Spleen (tissue), 11 donors: ENCODE results near the gene THSD4. TPM values are rescaled to one million over a fixed set of nuclear protein-coding genes. Genes with fewer than 3 reads are reported as not detected.

Experiments
- DNase-seq: peaks from one replicate; pipeline ENCODE4 v3.0.0-alpha.2; 2020
- H3K27ac ChIP-seq, 8 donors: fragments of 200-600 bp; sonication (generic) in 7 of 8; 1 replicate in 4 of 8; 2 replicates in 4 of 8; pipeline versions ENCODE4 v1.5.0 to v1.8.0; 2016 to 2021; ENCODE audit warnings: inconsistent platforms in 4 of 8, mild to moderate bottlenecking in 4 of 8, moderate library complexity in 1 of 8
- H3K27me3 ChIP-seq, 7 donors: fragments of 200-600 bp; sonication (generic) in 6 of 7; replicated peaks in 1 of 7; 1 replicate in 4 of 7; 2 replicates in 3 of 7; pipeline versions ENCODE4 v1.5.0 to v1.8.0; 2016 to 2021; ENCODE audit warnings: inconsistent platforms in 3 of 7, mild to moderate bottlenecking in 1 of 7
- H3K36me3 ChIP-seq, 6 donors: fragments of 200-600 bp; sonication (generic) in 5 of 6; 1 replicate in 4 of 6; 2 replicates in 2 of 6; pipeline versions ENCODE4 v1.5.0 to v1.8.0; 2016 to 2021; ENCODE audit warnings: inconsistent platforms in 2 of 6
- H3K4me1 ChIP-seq, 6 donors: fragments of 200-600 bp; sonication (generic) in 5 of 6; 1 replicate in 3 of 6; 2 replicates in 3 of 6; pipeline versions ENCODE4 v1.5.0 to v1.8.0; 2016 to 2021; ENCODE audit warnings: inconsistent platforms in 3 of 6
- H3K4me3 ChIP-seq, 8 donors: fragments of 200-600 bp; sonication (generic) in 7 of 8; 1 replicate in 4 of 8; 2 replicates in 4 of 8; pipeline versions ENCODE4 v1.5.0 to v1.8.0; 2016 to 2021; ENCODE audit warnings: inconsistent platforms in 4 of 8, mild to moderate bottlenecking in 4 of 8, moderate library complexity in 2 of 8
- H3K9me3 ChIP-seq, 8 donors: fragments of 200-600 bp; sonication (generic) in 7 of 8; 1 replicate in 4 of 8; 2 replicates in 4 of 8; pipeline versions ENCODE4 v1.5.0 to v1.8.0; 2016 to 2021; ENCODE audit warnings: inconsistent platforms in 4 of 8
- CTCF ChIP-seq, 11 experiments: fragments of 200-600 bp in 7 of 11; fragments of 450-650 bp in 4 of 11; sonication (generic) in 4 of 11; IDR thresholded peaks in 8 of 11; conservative IDR thresholded peaks in 3 of 11; 1 replicate in 7 of 11; 2 replicates in 4 of 11; pipeline versions ENCODE4 v1.4.0 to v1.8.0; 2016 to 2021; ENCODE audit warnings: antibody characterized with exemption in 11 of 11, inconsistent platforms in 4 of 11, mild to moderate bottlenecking in 1 of 11
- POLR2A ChIP-seq, 3 donors: fragments of 450-650 bp; IDR thresholded peaks; one replicate each; pipeline ENCODE4 v1.5.1; 2017; ENCODE audit warnings: antibody characterized with exemption in 3 of 3, mild to moderate bottlenecking in 1 of 3
- POLR2AphosphoS5 ChIP-seq, 3 donors: sonication (generic); formaldehyde crosslinking; IDR thresholded peaks; one replicate each; pipeline ENCODE4 v1.5.1; 2017; ENCODE audit warnings: antibody characterized with exemption in 3 of 3
- WGBS, 5 donors: extraction: QIAGEN DNeasy Blood & Tissue Kit in 3 of 5; methylation state at CpG; one replicate each; pipeline versions ENCODE4 v1.1.5 to v1.1.7; 2013 to 2018; 5-methylcytosine and 5-hydroxymethylcytosine counted together
- intact Hi-C: fragments of 100-400 bp; cut with DNase I; formaldehyde crosslinking; loops from one replicate; pipeline ENCODE4 v1.15.0; 2023; ENCODE audit warnings: low total_unique reads
- polyA plus RNA-seq, 3 donors: library from polyadenylated mRNA; stranded (reverse); fragments of 200-250 nt; gene quantifications; one replicate each; pipeline ENCODE4 v1.2.1, GENCODE V29; 2013
- total RNA-seq, 7 donors: library from RNA; depleted of rRNA in 3 of 7; stranded (reverse); fragments of >200 nt in 3 of 7; fragmentation: NEBNext Ultra II Directional in 4 of 7; extraction: Animal tissue kit (Norgen Biotek cat#: 25700) in 4 of 7; gene quantifications; one replicate each; pipeline versions ENCODE4 v1.1.0 to v1.2.1, GENCODE V29; 2016 to 2021
- donor health status: healthy with polysubstance abuse.
- donor health status: DM: no; HTN: no; CAD: no; lungs with moderate emphysema.
- donor health status: DM: no; HTN: no; CAD: no.
- donor health status: Bipolar disorder and iron deficiency.
- donor health status: healthy.
- donor health status: DM: no; HTN: no; CAD: no.
- donor health status: DM: yes; HTN: yes; CAD: no.

The THSD4 gene
- total and polyA plus RNA-seq, 10 donors: 0.29 to 11.3 (median 3.4) TPM

- intact Hi-C loops: no loop called here
- no peak for TF ChIP-seq POLR2A (IDR thresholded peaks at IDR 0.05)
- no peak for TF ChIP-seq POLR2AphosphoS5 (IDR thresholded peaks at IDR 0.05)
- TF ChIP-seq CTCF (IDR thresholded peaks at IDR 0.05 in 8 of 11, conservative IDR thresholded peaks at IDR 0.05 in 3 of 11): no peak
- 84 to 98% (median 90%) methylated on average over 3 of the region's 3 CpGs for WGBS, 5 donors
- Histone ChIP-seq H3K4me1 (no peaks in the 10 kb centered on the region), H3K9me3 (no peaks in the 10 kb centered on the region), H3K4me3 (no peak overlapping the region), H3K27ac (no peak overlapping the region), H3K27me3 (peaks cover 0 to 11% (median 0%) of the 10 kb centered on the region in 7 donors), H3K36me3 (no peaks in the 10 kb centered on the region)
- no peak for DNase-seq
These were observed 105.6 kb downstream of the THSD4 start for GRCh38 chr15:71220828-71221227.

GRCh38 chr15:71221417-71221816, 106.1 kb downstream of the THSD4 start:
- no peaks in the 10 kb centered on the region for H3K36me3 ChIP-seq
- TF ChIP-seq POLR2AphosphoS5 (IDR thresholded peaks at IDR 0.05) (no peak), POLR2A (IDR thresholded peaks at IDR 0.05) (no peak), CTCF (IDR thresholded peaks at IDR 0.05 in 8 of 11, conservative IDR thresholded peaks at IDR 0.05 in 3 of 11) (no peak)
- WGBS, 5 donors: 73 to 92% (median 87%) methylated on average over 2 of the region's 2 CpGs
- H3K27ac ChIP-seq: no peak overlapping the region
- no peak overlapping the region for H3K4me3 ChIP-seq
- no peaks in the 10 kb centered on the region for H3K9me3 ChIP-seq
- H3K4me1 ChIP-seq: no peaks in the 10 kb centered on the region
- H3K27me3 ChIP-seq: peaks cover 0 to 8% (median 0%) of the 10 kb centered on the region in 7 donors
- no peak for DNase-seq
- intact Hi-C loops: no loop called here

GRCh38 chr15:71223516-71223915, 108.2 kb downstream of the THSD4 start:
- Histone ChIP-seq H3K36me3 (no peaks in the 10 kb centered on the region), H3K9me3 (no peaks in the 10 kb centered on the region), H3K27ac (no peak overlapping the region), H3K27me3 (no peaks in the 10 kb centered on the region), H3K4me1 (no peaks in the 10 kb centered on the region), H3K4me3 (no peak overlapping the region)
- intact Hi-C loops: no loop called here
- no peak for DNase-seq
- TF ChIP-seq POLR2A (IDR thresholded peaks at IDR 0.05): no peak
- TF ChIP-seq POLR2AphosphoS5 (IDR thresholded peaks at IDR 0.05): no peak
- no peak for TF ChIP-seq CTCF (IDR thresholded peaks at IDR 0.05 in 8 of 11, conservative IDR thresholded peaks at IDR 0.05 in 3 of 11)
- 78 to 89% (median 81%) methylated on average over 2 of the region's 2 CpGs for WGBS, 5 donors

GRCh38 chr15:71224024-71224423, 108.8 kb downstream of the THSD4 start:
- no peaks in the 10 kb centered on the region for H3K9me3 ChIP-seq
- DNase-seq: no peak
- H3K4me3 ChIP-seq: no peak overlapping the region
- H3K36me3 ChIP-seq: no peaks in the 10 kb centered on the region
- H3K4me1 ChIP-seq: no peaks in the 10 kb centered on the region
- no peak overlapping the region for H3K27ac ChIP-seq
- H3K27me3 ChIP-seq: no peaks in the 10 kb centered on the region
- 72 to 83% (median 77%) methylated on average over 4 of the region's 4 CpGs for WGBS, 5 donors
- intact Hi-C loops: no loop called here
- TF ChIP-seq POLR2A (IDR thresholded peaks at IDR 0.05) (no peak), CTCF (IDR thresholded peaks at IDR 0.05 in 8 of 11, conservative IDR thresholded peaks at IDR 0.05 in 3 of 11) (no peak), POLR2AphosphoS5 (IDR thresholded peaks at IDR 0.05) (no peak)
